GM12892 (cell line): ENCODE data around the gene SLC5A2.

Experiments used
- POLR2A ChIP-seq: IDR thresholded peaks from 2 replicates; pipeline ENCODE4 v1.6.1; 2011; ENCODE audit warnings: low read depth, low read length, control low read depth
- POLR2AphosphoS5 ChIP-seq: IDR thresholded peaks from 2 replicates; pipeline ENCODE4 v1.6.1; 2011; ENCODE audit warnings: low read depth, low read length, control low read depth
- TAF1 ChIP-seq: IDR thresholded peaks from 2 replicates; pipeline ENCODE4 v1.6.1; 2011; ENCODE audit warnings: low read depth, mild to moderate bottlenecking, control low read depth, low read length, borderline replicate concordance

DNA sequence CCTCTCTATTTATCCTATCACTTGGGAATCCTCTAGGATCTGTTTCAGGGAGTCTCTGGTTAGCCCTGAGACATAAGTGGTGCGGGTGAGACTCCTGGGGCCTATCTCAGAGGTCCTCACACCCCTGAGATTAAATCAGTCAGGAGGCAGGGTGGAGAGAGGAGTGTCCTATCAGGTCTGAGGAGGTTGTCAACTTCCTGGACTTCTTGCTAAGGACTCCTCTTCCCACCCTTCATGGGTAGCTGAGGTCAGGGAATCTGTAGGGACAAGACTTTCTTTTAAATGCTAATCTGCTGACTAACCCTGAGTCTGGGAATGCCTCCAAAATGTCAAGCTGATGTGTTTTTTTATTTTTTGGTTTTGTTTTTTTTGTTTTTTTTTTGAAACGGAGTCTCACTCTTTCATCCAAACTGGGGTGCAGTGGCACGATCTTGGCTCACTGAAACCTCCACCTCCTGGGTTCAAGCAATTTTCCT is 30.3 kb upstream of the SLC5A2 start:
- TF ChIP-seq POLR2A = no peak
- no peak for TF ChIP-seq POLR2AphosphoS5
- no peak for TF ChIP-seq TAF1
